HTR-8/SVneo (cell line): ENCODE measurements around the gene MTSS2.

Experiments used
- DNase-seq: peaks from one replicate; pipeline ENCODE4 v3.0.0; 2011; ENCODE audit warnings: low spot score, mixed read lengths; ENCODE audit not compliant: insufficient read length
- FAIRE-seq: peaks from 2 replicates; lab custom pipeline; 2011; peaks lifted over from hg19 to GRCh38; lab: Jason Lieb, UNC

The MTSS2 gene

GRCh38 chr16:70715055-70715858 lies 29.4 kb upstream of the MTSS2 start:
- FAIRE-seq (peak; percentile 100), DNase-seq (peak; percentile 98)

- DNase-seq (no peak), FAIRE-seq (peak; percentile 13)
Measured at GRCh38 chr16:70714581-70715054, 28.8 kb upstream of the MTSS2 start.

- no peak for DNase-seq
Measured at GRCh38 chr16:70713824-70714223, 28.0 kb upstream of the MTSS2 start.

GRCh38 chr16:70713342-70713741 lies 27.5 kb upstream of the MTSS2 start:
- FAIRE-seq: no peak

More at GRCh38 chr16:70713824-70714223, 28.0 kb upstream of the MTSS2 start:
- FAIRE-seq: no peak

GRCh38 chr16:70712942-70713341 lies 27.1 kb upstream of the MTSS2 start:
- DNase-seq (no peak), FAIRE-seq (no peak)

More at GRCh38 chr16:70713342-70713741, 27.5 kb upstream of the MTSS2 start:
- DNase-seq: no peak

GRCh38 chr16:70712359-70712758 lies 26.5 kb upstream of the MTSS2 start:
- no peak for DNase-seq
- no peak for FAIRE-seq

- DNase-seq (no peak), FAIRE-seq (no peak)
Measured at GRCh38 chr16:70711211-70712031, 25.6 kb upstream of the MTSS2 start.

GRCh38 chr16:70710422-70711210 lies 24.8 kb upstream of the MTSS2 start:
- no peak for DNase-seq
- FAIRE-seq: no peak

GRCh38 chr16:70709942-70710341 lies 24.1 kb upstream of the MTSS2 start:
- no peak for DNase-seq
- no peak for FAIRE-seq

- FAIRE-seq (no peak), DNase-seq (no peak)
Measured at GRCh38 chr16:70709457-70709856, 23.6 kb upstream of the MTSS2 start.

- FAIRE-seq: no peak
Measured at GRCh38 chr16:70708366-70709246, 22.8 kb upstream of the MTSS2 start.

GRCh38 chr16:70706948-70707465 lies 21.2 kb upstream of the MTSS2 start:
- FAIRE-seq: peak; percentile 92
- DNase-seq: peak; percentile 84

More at GRCh38 chr16:70708366-70709246, 22.8 kb upstream of the MTSS2 start:
- DNase-seq: no peak

GRCh38 chr16:70705056-70705455 lies 19.2 kb upstream of the MTSS2 start:
- no peak for DNase-seq
- no peak for FAIRE-seq

- FAIRE-seq: no peak
- no peak for DNase-seq
Measured at GRCh38 chr16:70704586-70704985, 18.7 kb upstream of the MTSS2 start.

- FAIRE-seq: peak; percentile 9
Measured at GRCh38 chr16:70703835-70704381, 18.1 kb upstream of the MTSS2 start.

GRCh38 chr16:70703041-70703834 lies 17.4 kb upstream of the MTSS2 start:
- DNase-seq: no peak
- FAIRE-seq: peak; percentile 80

More at GRCh38 chr16:70703835-70704381, 18.1 kb upstream of the MTSS2 start:
- no peak for DNase-seq

GRCh38 chr16:70702624-70703023 lies 16.8 kb upstream of the MTSS2 start:
- DNase-seq: no peak
- no peak for FAIRE-seq

GRCh38 chr16:70701998-70702397 lies 16.1 kb upstream of the MTSS2 start:
- DNase-seq (no peak), FAIRE-seq (no peak)
